Gastrocnemius medialis (tissue), 4 donors: ENCODE results near the gene CLK1.

Source experiments
- CTCF ChIP-seq, 5 experiments: fragments of 450-650 bp in 3 of 5; fragments of 200-600 bp in 2 of 5; sonication (generic) in 2 of 5; IDR thresholded peaks in 4 of 5; conservative IDR thresholded peaks in 1 of 5; 1 replicate in 4 of 5; 2 replicates in 1 of 5; pipeline ENCODE4 v1.5.1; 2016 to 2019; ENCODE audit warnings: antibody characterized with exemption in 5 of 5, mild to moderate bottlenecking in 3 of 5, moderate library complexity in 3 of 5
- POLR2A ChIP-seq, 2 donors: fragments of 450-650 bp; IDR thresholded peaks; one replicate each; pipeline ENCODE4 v1.6.1; 2017; ENCODE audit warnings: antibody characterized with exemption in 2 of 2, mild to moderate bottlenecking in 2 of 2, moderate library complexity in 2 of 2

GRCh38 chr2:200834701-200835100 is 29.8 kb downstream of the CLK1 start:
- TF ChIP-seq CTCF (IDR thresholded peaks at IDR 0.05 in 4 of 5, conservative IDR thresholded peaks at IDR 0.05 in 1 of 5) (no peak), POLR2A (IDR thresholded peaks at IDR 0.05) (no peak)
